Lower lobe of right lung (tissue), 2 donors: ENCODE results near the gene CIAO1. TPM values are rescaled to one million over a fixed set of nuclear protein-coding genes. Genes with fewer than 3 reads are reported as not detected.

ENCODE experiments used
- ATAC-seq, 2 donors: fragments of 200-7000 bp; cut with Tn5 transposase; one replicate each; pipeline ENCODE4 v1.9.1; 2020 to 2022; ENCODE audit warnings: mild to moderate bottlenecking in 2 of 2, moderate library complexity in 2 of 2
- DNase-seq: peaks from one replicate; pipeline ENCODE4 v3.0.0-alpha.2; 2020
- H3K27ac ChIP-seq: fragments of 200-600 bp; one replicate; pipeline ENCODE4 v1.8.0; 2022
- H3K27me3 ChIP-seq: fragments of 200-600 bp; one replicate; pipeline ENCODE4 v1.8.0; 2022; ENCODE audit warnings: low read depth
- H3K36me3 ChIP-seq: fragments of 200-600 bp; one replicate; pipeline ENCODE4 v1.8.0; 2022; ENCODE audit warnings: mild to moderate bottlenecking
- H3K4me1 ChIP-seq: fragments of 200-600 bp; one replicate; pipeline ENCODE4 v1.8.0; 2022
- H3K4me3 ChIP-seq: fragments of 200-600 bp; one replicate; pipeline ENCODE4 v1.8.0; 2022; ENCODE audit warnings: mild to moderate bottlenecking
- H3K9me3 ChIP-seq: fragments of 200-600 bp; one replicate; pipeline ENCODE4 v1.8.0; 2022
- intact Hi-C: fragments of 100-400 bp; cut with DNase I; formaldehyde crosslinking; loops from one replicate; pipeline ENCODE4 v1.11.0; 2022
- total RNA-seq: library from RNA; stranded (reverse); fragmentation: NEBNext Ultra II Directional; extraction: Animal tissue kit (Norgen Biotek cat#: 25700); gene quantifications from one replicate; pipeline ENCODE4 v1.2.1, GENCODE V29; 2021
- TF ChIP-seq, protein P1 (sequence below): fragments of 200-600 bp; IDR thresholded peaks from one replicate; pipeline ENCODE4 v1.8.0; 2022; ENCODE audit warnings: antibody characterized with exemption, mild to moderate bottlenecking
- donor health status: DM: no; HTN: yes; CAD: no; lungs with severe emphysema.

Gene CIAO1
- total RNA-seq, 1 donor from 2014 or later, result 62.3 TPM

DNA sequence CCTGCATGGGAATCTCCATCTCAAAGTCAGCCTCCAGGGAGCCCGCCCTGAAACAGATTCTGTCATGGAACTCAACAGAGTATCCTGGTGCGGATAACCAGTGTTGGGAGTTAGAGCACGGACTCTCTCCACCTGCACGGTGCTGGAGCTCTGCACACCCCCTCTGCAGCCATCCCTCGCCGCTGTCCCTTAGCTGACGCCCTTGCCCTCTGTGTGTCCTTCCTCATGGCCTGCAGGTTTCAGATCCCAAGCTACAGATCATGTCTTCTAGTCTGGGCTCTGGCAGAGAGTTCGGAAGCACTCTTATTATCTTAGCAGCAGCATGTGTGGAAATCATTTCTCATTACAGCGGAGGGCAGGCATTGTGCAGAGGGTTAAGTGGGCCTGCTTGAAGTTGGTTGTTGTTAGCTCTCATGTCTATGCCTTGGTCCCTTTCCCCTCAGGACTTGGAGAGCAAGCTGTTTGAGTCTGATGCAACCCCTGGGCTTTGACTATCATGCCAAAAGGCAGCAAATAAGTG, 26.2 kb upstream of the CIAO1 start:
- ATAC-seq, result no peak
- Histone ChIP-seq H3K9me3 (no peaks in the 10 kb centered on the region), H3K4me3 (no peak overlapping the region), H3K27ac (no peak overlapping the region), H3K36me3 (peaks cover 7% of the 10 kb centered on the region), H3K4me1 (peaks cover 21% of the 10 kb centered on the region), H3K27me3 (no peaks in the 10 kb centered on the region)
- intact Hi-C loops, result no loop called here
- TF ChIP-seq, protein P1, sequence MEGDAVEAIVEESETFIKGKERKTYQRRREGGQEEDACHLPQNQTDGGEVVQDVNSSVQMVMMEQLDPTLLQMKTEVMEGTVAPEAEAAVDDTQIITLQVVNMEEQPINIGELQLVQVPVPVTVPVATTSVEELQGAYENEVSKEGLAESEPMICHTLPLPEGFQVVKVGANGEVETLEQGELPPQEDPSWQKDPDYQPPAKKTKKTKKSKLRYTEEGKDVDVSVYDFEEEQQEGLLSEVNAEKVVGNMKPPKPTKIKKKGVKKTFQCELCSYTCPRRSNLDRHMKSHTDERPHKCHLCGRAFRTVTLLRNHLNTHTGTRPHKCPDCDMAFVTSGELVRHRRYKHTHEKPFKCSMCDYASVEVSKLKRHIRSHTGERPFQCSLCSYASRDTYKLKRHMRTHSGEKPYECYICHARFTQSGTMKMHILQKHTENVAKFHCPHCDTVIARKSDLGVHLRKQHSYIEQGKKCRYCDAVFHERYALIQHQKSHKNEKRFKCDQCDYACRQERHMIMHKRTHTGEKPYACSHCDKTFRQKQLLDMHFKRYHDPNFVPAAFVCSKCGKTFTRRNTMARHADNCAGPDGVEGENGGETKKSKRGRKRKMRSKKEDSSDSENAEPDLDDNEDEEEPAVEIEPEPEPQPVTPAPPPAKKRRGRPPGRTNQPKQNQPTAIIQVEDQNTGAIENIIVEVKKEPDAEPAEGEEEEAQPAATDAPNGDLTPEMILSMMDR, result no peak
- DNase-seq, result no peak

GRCh38 chr2:96240341-96241038, 25.5 kb upstream of the CIAO1 start:
- H3K4me3 ChIP-seq, result no peak overlapping the region
- TF ChIP-seq, protein P1, result no peak
- H3K9me3 ChIP-seq, result no peaks in the 10 kb centered on the region
- peaks cover 7% of the 10 kb centered on the region for H3K36me3 ChIP-seq
- no peak for ATAC-seq
- DNase-seq, result no peak
- no peak overlapping the region for H3K27ac ChIP-seq
- intact Hi-C loops, result no loop called here
- peaks cover 21% of the 10 kb centered on the region for H3K4me1 ChIP-seq
- no peaks in the 10 kb centered on the region for H3K27me3 ChIP-seq

- Histone ChIP-seq H3K9me3 (no peaks in the 10 kb centered on the region), H3K27me3 (no peaks in the 10 kb centered on the region), H3K4me3 (no peak overlapping the region), H3K27ac (peak overlapping the region; percentile 81), H3K4me1 (peaks cover 21% of the 10 kb centered on the region), H3K36me3 (peaks cover 7% of the 10 kb centered on the region)
- TF ChIP-seq, protein P1, result no peak
- intact Hi-C loops, result no loop called here
- ATAC-seq, result no peak
- no peak for DNase-seq
These were observed 24.8 kb upstream of the CIAO1 start for GRCh38 chr2:96241227-96241626.

DNA sequence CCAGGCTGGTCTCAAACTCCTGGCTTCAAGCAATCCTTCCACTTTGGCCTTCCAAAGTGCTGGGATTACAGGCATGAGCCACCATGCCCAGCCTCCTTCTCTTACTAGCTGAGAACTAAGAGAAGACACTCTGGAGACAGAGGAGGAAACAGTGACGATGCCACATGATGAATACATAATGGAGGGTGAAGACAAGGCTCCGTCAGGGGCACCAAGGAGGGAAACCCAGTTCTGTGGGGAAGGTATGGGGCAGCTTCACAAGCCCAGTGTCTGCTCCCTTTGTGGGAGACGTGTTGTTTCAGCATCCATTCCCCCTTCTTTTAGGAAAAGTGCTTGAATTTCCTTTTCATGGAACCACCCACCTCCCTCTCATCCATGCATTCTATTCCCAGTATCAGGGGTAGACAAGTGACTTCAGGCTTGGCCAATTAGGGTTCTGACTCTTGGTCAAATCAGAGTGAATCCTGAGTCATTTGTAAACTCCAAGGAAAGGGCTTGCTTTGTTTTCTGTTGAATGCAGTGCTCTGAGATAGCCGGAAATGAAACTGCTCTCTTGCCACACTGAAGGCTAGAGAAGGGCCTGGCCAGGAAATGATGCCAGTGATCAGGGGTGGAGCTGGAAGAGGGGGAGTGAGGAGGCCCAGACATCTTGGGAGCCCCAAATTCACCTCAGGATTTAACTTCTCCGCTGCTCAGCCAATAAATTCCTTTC, 24.0 kb upstream of the CIAO1 start:
- TF ChIP-seq, protein P1, result no peak
- ATAC-seq (peak; percentile 81 to 83), DNase-seq (peak; percentile 61)
- H3K36me3 ChIP-seq, result peaks cover 7% of the 10 kb centered on the region
- peaks cover 21% of the 10 kb centered on the region for H3K4me1 ChIP-seq
- peak overlapping the region; percentile 81 for H3K27ac ChIP-seq
- intact Hi-C loops, result no loop called here
- H3K4me3 ChIP-seq, result no peak overlapping the region
- no peaks in the 10 kb centered on the region for H3K9me3 ChIP-seq
- no peaks in the 10 kb centered on the region for H3K27me3 ChIP-seq

- H3K27me3 ChIP-seq, result no peaks in the 10 kb centered on the region
These were observed 22.2 kb upstream of the CIAO1 start for GRCh38 chr2:96243843-96244242.

More at GRCh38 chr2:96243843-96244242, 22.2 kb upstream of the CIAO1 start:
- DNase-seq (no peak), ATAC-seq (no peak)
- intact Hi-C loops, result no loop called here
- H3K9me3 ChIP-seq, result no peaks in the 10 kb centered on the region
- H3K4me3 ChIP-seq, result no peak overlapping the region
- TF ChIP-seq, protein P1, result no peak
- H3K27ac ChIP-seq, result no peak overlapping the region
- H3K4me1 ChIP-seq, result peaks cover 21% of the 10 kb centered on the region
- H3K36me3 ChIP-seq, result peaks cover 7% of the 10 kb centered on the region
